Adrenal gland (tissue), 12 donors: ENCODE results near the gene SYT2. TPM values are rescaled to one million over a fixed set of nuclear protein-coding genes. Genes with fewer than 3 reads are reported as not detected.
"Not testable (repeated sequence)": the region's sequence is repeated elsewhere in the genome, so short reads cannot be mapped to it uniquely, and the experiment has no call there.

ENCODE experiments used
- DNase-seq, 7 donors: peaks; one replicate each; pipeline ENCODE4 v3.0.0-alpha.2; 2019 to 2020
- H3K27ac ChIP-seq, 5 donors: fragments of 200-600 bp; sonication (generic) in 4 of 5; 1 replicate in 3 of 5; 2 replicates in 2 of 5; pipeline versions ENCODE4 v1.5.1 to v1.8.0; 2016 to 2020; ENCODE audit warnings: mild to moderate bottlenecking in 1 of 5
- H3K27me3 ChIP-seq: fragments of 200-600 bp; 2 replicates; pipeline ENCODE4 v1.8.0; 2021
- H3K36me3 ChIP-seq, 2 donors: fragments of 200-600 bp; replicated peaks in 1 of 2; 1 replicate in 1 of 2; 2 replicates in 1 of 2; pipeline versions ENCODE4 v1.5.1 to v1.8.0; 2018 to 2022
- H3K4me1 ChIP-seq, 2 donors: fragments of 200-600 bp; replicated peaks in 1 of 2; 1 replicate in 1 of 2; 2 replicates in 1 of 2; pipeline versions ENCODE4 v1.5.1 to v1.8.0; 2018 to 2021
- H3K4me3 ChIP-seq, 4 donors: fragments of 200-600 bp; sonication (generic) in 3 of 4; one replicate each; pipeline ENCODE4 v1.5.1; 2016 to 2018
- H3K9me3 ChIP-seq, 3 donors: fragments of 200-600 bp; sonication (generic) in 1 of 3; replicated peaks in 1 of 3; 1 replicate in 2 of 3; 2 replicates in 1 of 3; pipeline versions ENCODE4 v1.5.1 to v1.8.0; 2016 to 2021
- CTCF ChIP-seq, 6 experiments: fragments of 450-650 bp in 4 of 6; fragments of 200-600 bp in 2 of 6; sonication (generic) in 1 of 6; IDR thresholded peaks; 1 replicate in 5 of 6; 2 replicates in 1 of 6; pipeline versions ENCODE4 v1.5.1 to v1.8.0; 2016 to 2021; ENCODE audit warnings: antibody characterized with exemption in 6 of 6, mild to moderate bottlenecking in 2 of 6, moderate library complexity in 1 of 6
- POLR2A ChIP-seq, 2 donors: fragments of 450-650 bp; IDR thresholded peaks; one replicate each; pipeline ENCODE4 v1.6.1; 2017; ENCODE audit warnings: antibody characterized with exemption in 2 of 2, mild to moderate bottlenecking in 2 of 2, moderate library complexity in 1 of 2
- WGBS, 4 donors: extraction: QIAGEN DNeasy Blood & Tissue Kit in 2 of 4; methylation state at CpG; one replicate each; pipeline versions ENCODE4 v1.1.5 to v1.1.7; 2013 to 2017; 5-methylcytosine and 5-hydroxymethylcytosine counted together
- intact Hi-C, 2 donors: fragments of 100-400 bp; cut with DNase I; formaldehyde crosslinking; loops; one replicate each; pipeline versions ENCODE4 v1.14.1 to v1.15.0; 2022 to 2023
- polyA plus RNA-seq, 3 donors: library from polyadenylated mRNA; stranded (reverse); fragments of 200-250 nt in 2 of 3; fragments of 350-450 nt in 1 of 3; fragmentation: Illumina TruSeq in 1 of 3; extraction: RNeasy Lipid Tissue Mini Kit (QIAGEN cat#74804) in 1 of 3; gene quantifications; one replicate each; pipeline ENCODE4 v1.2.3, GENCODE V29; 2013 to 2014
- total RNA-seq, 9 donors: library from RNA; depleted of rRNA in 4 of 9; stranded (reverse); fragments of >200 nt in 4 of 9; fragments of 120-200 nt in 1 of 9; fragmentation: NEBNext Ultra II Directional in 1 of 9; extraction: Animal tissue kit (Norgen Biotek cat#: 25700) in 1 of 9; gene quantifications; one replicate each; pipeline versions ENCODE4 v1.1.0 to v1.2.4, GENCODE V29; 2013 to 2023
- donor health status: healthy with polysubstance abuse.
- donor health status: Bipolar disorder and iron deficiency.
- donor health status: DM: yes; HTN: yes; CAD: no.
- donor health status: DM: no; HTN: no; CAD: no.
- donor health status: DM: no; HTN: no; CAD: no.
- donor health status: DM: yes; HTN: yes; CAD: no.

SYT2 gene
- total and polyA plus RNA-seq, 12 donors = 0.08 to 3.8 (median 0.44) TPM; not detected in 3

DNA sequence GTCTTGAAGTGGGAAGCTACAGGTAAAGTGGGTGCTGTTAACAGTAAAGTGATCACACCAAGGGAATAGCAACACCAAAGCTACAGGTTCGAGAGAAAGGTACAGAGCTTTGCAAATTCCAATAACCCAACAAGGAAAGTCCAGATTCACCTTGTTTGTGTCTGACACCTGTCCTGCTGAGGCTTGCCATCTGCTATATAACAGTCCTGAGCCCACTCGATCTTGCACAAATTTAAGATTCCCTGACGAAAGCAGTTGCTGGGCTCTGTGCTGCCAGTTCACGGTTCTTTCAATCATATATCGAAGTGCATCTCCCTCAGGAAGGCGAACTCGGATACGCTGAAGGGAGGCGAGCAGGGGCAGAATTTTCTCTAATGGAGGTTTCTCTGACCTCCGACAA, 23.0 kb upstream of the SYT2 start:
- Histone ChIP-seq H3K9me3 (no peaks in the 10 kb centered on the region), H3K4me1 (no peaks in the 10 kb centered on the region), H3K36me3 (peaks cover 0 to 72% of the 10 kb centered on the region in 2 donors), H3K4me3 (no peak overlapping the region), H3K27ac (no peak overlapping the region), H3K27me3 (no peaks in the 10 kb centered on the region)
- 90 to 94% (median 92%) methylated on average over 10 of the region's 10 CpGs for WGBS, 4 donors
- DNase-seq = no peak
- intact Hi-C loops = no loop called here
- no peak for TF ChIP-seq CTCF (IDR thresholded peaks at IDR 0.05)

DNA sequence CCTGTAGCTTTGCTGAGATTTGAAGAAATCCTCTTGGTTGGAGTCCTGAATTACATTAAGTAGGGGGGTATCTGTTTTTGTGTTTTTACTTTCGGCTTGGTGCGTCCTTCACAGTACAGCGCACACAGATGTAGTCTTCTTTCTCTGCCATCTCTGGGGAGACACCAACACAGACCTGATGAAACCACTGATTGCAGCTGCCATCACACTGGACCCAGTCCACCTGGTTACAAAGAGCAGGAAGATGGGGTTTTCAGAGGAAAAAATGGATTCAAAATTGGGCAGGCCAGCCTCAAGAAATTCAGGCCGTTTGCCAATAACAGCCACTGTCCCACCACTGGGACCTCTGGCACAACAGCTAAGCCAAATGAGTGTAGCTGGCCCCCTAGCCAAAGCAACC, 18.7 kb upstream of the SYT2 start:
- DNase-seq = no peak
- peaks cover 0 to 60% of the 10 kb centered on the region in 2 donors for H3K36me3 ChIP-seq
- WGBS, 4 donors = 77 to 89% (median 83%) methylated on average over 4 of the region's 4 CpGs
- no peak overlapping the region for H3K27ac ChIP-seq
- no peaks in the 10 kb centered on the region for H3K4me1 ChIP-seq
- no peaks in the 10 kb centered on the region for H3K27me3 ChIP-seq
- H3K4me3 ChIP-seq = no peak overlapping the region
- no peaks in the 10 kb centered on the region for H3K9me3 ChIP-seq
- intact Hi-C loops = no loop called here
- no peak for TF ChIP-seq POLR2A (IDR thresholded peaks at IDR 0.05)
- no peak for TF ChIP-seq CTCF (IDR thresholded peaks at IDR 0.05)

- H3K9me3 ChIP-seq = no peaks in the 10 kb centered on the region
- DNase-seq = no peak
- intact Hi-C loops = no loop called here
- TF ChIP-seq CTCF (IDR thresholded peaks at IDR 0.05) (no peak), POLR2A (IDR thresholded peaks at IDR 0.05) (no peak)
- no peak overlapping the region for H3K27ac ChIP-seq
- H3K4me3 ChIP-seq = no peak overlapping the region
- 90 to 97% (median 91%) methylated on average over 3 of the region's 3 CpGs for WGBS, 4 donors
- H3K4me1 ChIP-seq = no peaks in the 10 kb centered on the region
- no peaks in the 10 kb centered on the region for H3K27me3 ChIP-seq
- H3K36me3 ChIP-seq = peaks cover 0 to 31% of the 10 kb centered on the region in 2 donors
Measured at GRCh38 chr1:202725526-202725925, 15.3 kb upstream of the SYT2 start.

- whole genome bisulfite sequencing, 4 donors = 86 to 96% (median 94%) methylated on average over 7 of the region's 7 CpGs
Measured at GRCh38 chr1:202723708-202724107, 13.5 kb upstream of the SYT2 start.

DNA sequence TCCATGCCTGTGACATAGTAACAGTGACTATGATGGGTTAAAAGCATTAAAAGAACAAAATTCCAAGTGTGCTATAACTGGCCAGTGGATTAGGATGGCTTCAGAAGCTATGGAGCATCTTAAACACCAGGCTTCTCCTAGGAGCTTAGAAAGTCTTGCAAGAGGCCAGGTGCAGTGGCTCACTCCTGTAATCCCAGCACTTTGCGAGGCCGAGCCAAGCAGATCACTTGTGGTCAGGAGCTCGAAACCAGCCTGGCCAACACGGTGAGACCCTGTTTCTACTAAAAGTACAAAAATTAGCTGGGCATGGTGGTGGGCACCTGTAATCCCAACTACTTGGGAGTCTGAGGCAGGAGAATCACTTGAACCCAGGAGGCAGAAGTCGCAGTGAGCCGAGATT, 12.8 kb upstream of the SYT2 start:
- H3K4me1 ChIP-seq, H3K27me3 ChIP-seq, H3K9me3 ChIP-seq, H3K27ac ChIP-seq, H3K36me3 ChIP-seq, intact Hi-C loops, H3K4me3 ChIP-seq: not testable (repeated sequence)
- DNase-seq = peak in 1 of 7 donors; percentile 14
- 77 to 86% (median 81%) methylated on average over 2 to 6 of the region's 6 CpGs for WGBS, 4 donors

More at GRCh38 chr1:202723708-202724107, 13.5 kb upstream of the SYT2 start:
- TF ChIP-seq POLR2A (IDR thresholded peaks at IDR 0.05) (no peak), CTCF (IDR thresholded peaks at IDR 0.05) (no peak)
- no peaks in the 10 kb centered on the region for H3K27me3 ChIP-seq
- no peak overlapping the region for H3K27ac ChIP-seq
- peaks cover 0 to 13% of the 10 kb centered on the region in 2 donors for H3K36me3 ChIP-seq
- DNase-seq = no peak
- intact Hi-C loops = no loop called here
- no peaks in the 10 kb centered on the region for H3K4me1 ChIP-seq
- no peaks in the 10 kb centered on the region for H3K9me3 ChIP-seq
- H3K4me3 ChIP-seq = no peak overlapping the region
